HCT116 (cell line): ENCODE results near the gene CFAP54. TPM values are rescaled to one million over a fixed set of nuclear protein-coding genes. Genes with fewer than 3 reads are reported as not detected.

Source experiments
- ATAC-seq: fragments of 200-7000 bp; cut with Tn5 transposase; 2 replicates; pipeline ENCODE4 v1.9.1; 2020; ENCODE audit warnings: mild to moderate bottlenecking, moderate library complexity
- BruUV-seq: library from RNA; stranded (reverse); fragments of 400-500 nt; replicated peaks from 2 replicates; lab custom pipeline; 2021; lab: Mats Ljungman, UMichigan
- CTCF ChIA-PET: fragments of 300-600 bp; sonication (Branson Sonifier 250); formaldehyde crosslinking; loops from one replicate; lab custom pipeline; 2021; ENCODE audit warnings: antibody characterized with exemption; lab: Charles Lee
- POLR2A ChIA-PET: fragments of 300-600, 350-600 bp; sonication (Branson Sonifier 250); formaldehyde crosslinking; loops from one replicate; lab custom pipeline; 2021; ENCODE audit warnings: antibody characterized with exemption; lab: Charles Lee
- RAD21 ChIA-PET, 2 experiments: fragments of 300-600 bp; sonication (Branson Sonifier 250); formaldehyde crosslinking; loops; one replicate each; lab custom pipeline; 2023; ENCODE audit warnings: low total read pairs in 2 of 2; ENCODE audit not compliant: uncharacterized antibody in 2 of 2, unreplicated experiment in 2 of 2, low non-redundant PET in 1 of 2; lab: Charles Lee
- DNase-seq: peaks from one replicate; pipeline ENCODE4 v3.0.0-alpha.2; 2010; ENCODE audit warnings: low read depth, low spot score
- H2AFZ ChIP-seq: fragments of 200-600 bp; shearing (Covaris generic), sonication (generic); 2 replicates; pipeline ENCODE4 v1.6.1; 2017; ENCODE audit warnings: low read depth, mixed run types, mixed read lengths, antibody characterized with exemption, low read length; ENCODE audit not compliant: poor library complexity, severe bottlenecking
- H3K27ac ChIP-seq: 2 replicates; pipeline ENCODE4 v1.5.1; 2012; ENCODE audit warnings: low read depth, low read length
- H3K27me3 ChIP-seq: fragments of 200-600 bp; sonication (generic); 2 replicates; pipeline ENCODE4 v1.6.1; 2016; ENCODE audit warnings: mixed run types, low read length, mixed read lengths; ENCODE audit not compliant: insufficient read depth
- H3K36me3 ChIP-seq, 2 experiments: fragments of 200-500 bp in 1 of 2; fragments of 200-600 bp in 1 of 2; sonication (Bioruptor generic) in 1 of 2; sonication (generic) in 1 of 2; 2 replicates each; pipeline versions ENCODE4 v1.5.1 to v1.6.1; 2014 to 2016; ENCODE audit warnings: low read length in 2 of 2, inconsistent platforms in 1 of 2, mixed read lengths in 1 of 2, mixed run types in 1 of 2; ENCODE audit not compliant: insufficient read depth in 2 of 2, control insufficient read depth in 1 of 2
- H3K4me1 ChIP-seq, 2 experiments: fragments of 200-600 bp in 1 of 2; sonication (generic) in 1 of 2; 2 replicates each; pipeline versions ENCODE4 v1.5.1 to v1.6.1; 2012 to 2017; ENCODE audit warnings: low read length in 2 of 2, inconsistent platforms in 1 of 2, mild to moderate bottlenecking in 1 of 2, mixed read lengths in 1 of 2, mixed run types in 1 of 2, moderate library complexity in 1 of 2; ENCODE audit not compliant: insufficient read depth in 2 of 2, control insufficient read depth in 1 of 2
- H3K4me2 ChIP-seq: fragments of 200-600 bp; sonication (generic); 2 replicates; pipeline ENCODE4 v1.6.1; 2017; ENCODE audit warnings: mixed run types, low read length, mixed read lengths
- H3K4me3 ChIP-seq, 2 experiments: fragments of 200-600 bp in 1 of 2; sonication (generic) in 1 of 2; replicated peaks in 1 of 2; 2 replicates each; pipeline ENCODE4 v1.5.1; 2011 to 2016; ENCODE audit warnings: low read length in 2 of 2, control low read depth in 1 of 2, low read depth in 1 of 2, mild to moderate bottlenecking in 1 of 2, mixed read lengths in 1 of 2, mixed run types in 1 of 2
- H3K79me2 ChIP-seq: fragments of 200-600 bp; sonication (generic); 2 replicates; pipeline ENCODE4 v1.6.1; 2017; ENCODE audit warnings: mild to moderate bottlenecking, mixed run types, low read length, moderate library complexity, mixed read lengths; ENCODE audit not compliant: insufficient read depth
- H3K9ac ChIP-seq: fragments of 200-600 bp; sonication (generic); 2 replicates; pipeline ENCODE4 v1.6.1; 2016; ENCODE audit warnings: low read length, mixed read lengths
- H3K9me2 ChIP-seq: fragments of 200-600 bp; sonication (generic), shearing (Covaris generic); 2 replicates; pipeline ENCODE4 v1.6.1; 2017; ENCODE audit warnings: mixed run types, mild to moderate bottlenecking, moderate library complexity; ENCODE audit not compliant: insufficient read depth
- H3K9me3 ChIP-seq, 2 experiments: fragments of 200-500 bp in 1 of 2; fragments of 200-600 bp in 1 of 2; sonication (Bioruptor generic) in 1 of 2; sonication (generic) in 1 of 2; 2 replicates each; pipeline ENCODE4 v1.6.1; 2014 to 2017; ENCODE audit warnings: low read length in 2 of 2, mixed read lengths in 2 of 2, inconsistent platforms in 1 of 2, low read depth in 1 of 2, mild to moderate bottlenecking in 1 of 2, mixed run types in 1 of 2, moderate library complexity in 1 of 2; ENCODE audit not compliant: control insufficient read depth in 1 of 2, insufficient read depth in 1 of 2
- H4K20me1 ChIP-seq: fragments of 200-600 bp; sonication (generic), shearing (Covaris generic); 2 replicates; pipeline ENCODE4 v1.6.1; 2017; ENCODE audit warnings: mixed run types, mild to moderate bottlenecking, moderate library complexity; ENCODE audit not compliant: insufficient read depth
- ATF3 ChIP-seq: IDR thresholded peaks from 2 replicates; pipeline ENCODE4 v1.6.1; 2012
- CEBPB ChIP-seq: IDR thresholded peaks from 2 replicates; pipeline ENCODE4 v1.6.1; 2012; ENCODE audit warnings: low read depth
- EGR1 ChIP-seq: IDR thresholded peaks from 2 replicates; pipeline ENCODE4 v1.6.1; 2012; ENCODE audit warnings: low read depth
- ELF1 ChIP-seq: IDR thresholded peaks from 2 replicates; pipeline ENCODE4 v1.6.1; 2012; ENCODE audit warnings: low read depth, borderline replicate concordance
- EZH2 ChIP-seq: fragments of 200-600 bp; sonication (generic); IDR thresholded peaks from 2 replicates; pipeline ENCODE4 v1.6.1; 2017; ENCODE audit warnings: antibody characterized with exemption, mixed run types
- EZH2phosphoT487 ChIP-seq: fragments of 200-600 bp; IDR thresholded peaks from 2 replicates; pipeline ENCODE4 v1.6.1; 2018; ENCODE audit warnings: antibody characterized with exemption, borderline replicate concordance
- RAD21 ChIP-seq: IDR thresholded peaks from 2 replicates; pipeline ENCODE4 v1.6.1; 2012; ENCODE audit warnings: low read depth, mild to moderate bottlenecking
- SRF ChIP-seq: IDR thresholded peaks from 2 replicates; pipeline ENCODE4 v1.6.1; 2012; ENCODE audit warnings: low read depth
- TCF7L2 ChIP-seq: IDR thresholded peaks from 2 replicates; pipeline ENCODE4 v1.7.0; 2011; ENCODE audit warnings: borderline replicate concordance, inconsistent platforms; ENCODE audit not compliant: insufficient read depth, insufficient read length; ENCODE audit errors: extremely low read depth
- ZNF274 ChIP-seq: fragments of 200-500 bp; sonication (Bioruptor generic); IDR thresholded peaks from 2 replicates; pipeline ENCODE4 v1.6.1; 2014; ENCODE audit warnings: mild to moderate bottlenecking, low read depth, low read length, inconsistent platforms
- intact Hi-C: fragments of 100-400 bp; cut with micrococcal nuclease; formaldehyde crosslinking; loops from 2 replicates; pipeline ENCODE4 v1.10.0; 2022
- total RNA-seq: library from RNA; stranded (reverse); gene quantifications from one replicate; pipeline ENCODE4 v1.2.1, GENCODE V29; 2021; ENCODE audit not compliant: unreplicated experiment
- TF ChIP-seq, protein P1 (sequence below), 3 experiments: fragments of 200-600 bp in 1 of 3; sonication (generic) in 1 of 3; IDR thresholded peaks in 2 of 3; conservative IDR thresholded peaks in 1 of 3; 2 replicates each; pipeline ENCODE4 v1.5.1; 2012 to 2017; ENCODE audit warnings: low read depth in 2 of 3, low read length in 2 of 3, antibody characterized with exemption in 1 of 3, borderline replicate concordance in 1 of 3, control low read depth in 1 of 3, mild to moderate bottlenecking in 1 of 3, mixed read lengths in 1 of 3, mixed run types in 1 of 3, moderate library complexity in 1 of 3; ENCODE audit not compliant: insufficient read depth in 1 of 3

The CFAP54 gene
- total RNA-seq, 1 experiment from 2014 or later: 0.25 TPM

DNA sequence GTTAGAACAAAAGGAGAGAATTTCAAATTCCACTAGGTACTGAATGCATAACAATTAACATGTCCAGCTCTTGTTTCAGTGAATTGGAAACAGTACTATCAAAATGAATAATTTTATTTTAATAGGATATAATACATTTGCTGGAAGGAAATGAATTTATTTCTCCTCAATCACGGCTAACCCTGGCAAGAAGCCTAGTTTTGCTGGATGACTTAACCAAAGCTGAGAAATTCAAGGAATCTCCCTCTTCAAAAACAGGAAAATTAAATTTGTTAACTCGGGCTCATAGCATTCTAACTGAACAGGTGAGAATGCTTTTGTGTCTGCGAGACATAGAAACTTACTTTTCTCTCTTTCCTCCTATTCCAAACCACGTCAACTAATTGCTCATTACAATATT, 254.2 kb downstream of the CFAP54 start:
- RAD21 ChIA-PET: no interaction called here

GRCh38 chr12:96749999-96750398, 260.6 kb downstream of the CFAP54 start:
- H4K20me1 ChIP-seq: no peaks in the 10 kb centered on the region
- H3K9ac ChIP-seq: no peak overlapping the region
- ChIA-PET POLR2A (no interaction called here), RAD21 (no interaction called here), CTCF (no interaction called here)
- DNase-seq (no peak), ATAC-seq (no peak)
- H3K4me1 ChIP-seq: no peaks in the 10 kb centered on the region
- no peaks in the 10 kb centered on the region for H3K9me2 ChIP-seq
- H3K4me2 ChIP-seq: no peak overlapping the region
- no peak overlapping the region for H3K4me3 ChIP-seq
- peaks cover 41% of the 10 kb centered on the region for H3K27me3 ChIP-seq
- H3K9me3 ChIP-seq: no peaks in the 10 kb centered on the region
- no peak for TF ChIP-seq EZH2phosphoT487
- no peak for TF ChIP-seq EGR1
- TF ChIP-seq ELF1: no peak
- TF ChIP-seq ZNF274: no peak
- no peak overlapping the region for H2AFZ ChIP-seq
- intact Hi-C loops: no loop called here
- H3K79me2 ChIP-seq: no peaks in the 10 kb centered on the region
- BruUV-seq: no TSS peak
- H3K27ac ChIP-seq: no peak overlapping the region
- H3K36me3 ChIP-seq: no peaks in the 10 kb centered on the region

More for the DNA sequence above, 254.2 kb downstream of the CFAP54 start:
- Histone ChIP-seq H3K9me3 (no peaks in the 10 kb centered on the region), H2AFZ (no peak overlapping the region), H3K36me3 (no peaks in the 10 kb centered on the region), H3K79me2 (no peaks in the 10 kb centered on the region), H3K4me1 (no peaks in the 10 kb centered on the region), H4K20me1 (no peaks in the 10 kb centered on the region), H3K4me2 (no peak overlapping the region), H3K27me3 (peaks cover 40% of the 10 kb centered on the region), H3K9ac (no peak overlapping the region)
- DNase-seq (no peak), ATAC-seq (no peak)
- intact Hi-C loops: no loop called here
- BruUV-seq: no TSS peak
- POLR2A ChIA-PET: no interaction called here
- TF ChIP-seq CEBPB: no peak
- TF ChIP-seq, protein P1, sequence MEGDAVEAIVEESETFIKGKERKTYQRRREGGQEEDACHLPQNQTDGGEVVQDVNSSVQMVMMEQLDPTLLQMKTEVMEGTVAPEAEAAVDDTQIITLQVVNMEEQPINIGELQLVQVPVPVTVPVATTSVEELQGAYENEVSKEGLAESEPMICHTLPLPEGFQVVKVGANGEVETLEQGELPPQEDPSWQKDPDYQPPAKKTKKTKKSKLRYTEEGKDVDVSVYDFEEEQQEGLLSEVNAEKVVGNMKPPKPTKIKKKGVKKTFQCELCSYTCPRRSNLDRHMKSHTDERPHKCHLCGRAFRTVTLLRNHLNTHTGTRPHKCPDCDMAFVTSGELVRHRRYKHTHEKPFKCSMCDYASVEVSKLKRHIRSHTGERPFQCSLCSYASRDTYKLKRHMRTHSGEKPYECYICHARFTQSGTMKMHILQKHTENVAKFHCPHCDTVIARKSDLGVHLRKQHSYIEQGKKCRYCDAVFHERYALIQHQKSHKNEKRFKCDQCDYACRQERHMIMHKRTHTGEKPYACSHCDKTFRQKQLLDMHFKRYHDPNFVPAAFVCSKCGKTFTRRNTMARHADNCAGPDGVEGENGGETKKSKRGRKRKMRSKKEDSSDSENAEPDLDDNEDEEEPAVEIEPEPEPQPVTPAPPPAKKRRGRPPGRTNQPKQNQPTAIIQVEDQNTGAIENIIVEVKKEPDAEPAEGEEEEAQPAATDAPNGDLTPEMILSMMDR (IDR thresholded peaks at IDR 0.05 in 2 of 3, conservative IDR thresholded peaks at IDR 0.05 in 1 of 3; ENCODE audit: borderline replicate concordance in 1 of 3, insufficient read depth in 1 of 3, low read depth in 2 of 3, low read length in 2 of 3): no peak
- no peak for TF ChIP-seq RAD21
- no peak for TF ChIP-seq TCF7L2
- no peak for TF ChIP-seq SRF
- no peak for TF ChIP-seq ATF3
- no peak for TF ChIP-seq EZH2
- TF ChIP-seq, all 23 proteins: peak for 0
- H3K9me2 ChIP-seq: no peaks in the 10 kb centered on the region
- no peak overlapping the region for H3K4me3 ChIP-seq
- CTCF ChIA-PET: no interaction called here
- H3K27ac ChIP-seq: no peak overlapping the region
